ENCODE measurements around the gene ALDH1A1.

DNA sequence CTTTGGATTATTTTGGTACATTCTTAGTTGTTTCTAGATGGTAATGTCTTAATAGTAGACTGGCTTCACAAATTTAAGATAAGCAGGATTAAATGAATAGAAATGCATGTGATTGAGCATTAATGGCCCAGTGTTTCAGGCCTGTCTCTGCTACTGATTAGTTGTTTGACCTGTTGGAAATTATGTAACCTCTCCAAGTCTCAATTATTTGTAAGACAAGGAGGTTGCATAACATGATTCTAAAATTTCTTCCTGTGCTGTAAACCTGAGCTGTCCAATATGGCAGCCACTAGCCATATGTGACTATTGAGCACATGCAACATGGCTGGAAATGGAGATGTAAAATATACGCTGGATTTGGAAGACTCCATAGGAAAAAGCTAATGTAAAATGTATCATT lies 97.5 kb downstream of the ALDH1A1 start:
- TF ChIP-seq L3MBTL2 (conservative IDR thresholded peaks at IDR 0.05) (no peak), TARDBP (IDR thresholded peaks at IDR 0.05) (no peak), HDGF (IDR thresholded peaks at IDR 0.05; ENCODE audit: borderline replicate concordance) (no peak), CTBP1 (IDR thresholded peaks at IDR 0.05; ENCODE audit: borderline replicate concordance) (no peak), ARNT (IDR thresholded peaks at IDR 0.05) (no peak), SUZ12 (IDR thresholded peaks at IDR 0.05) (no peak), FOXM1 (IDR thresholded peaks at IDR 0.05; ENCODE audit: borderline replicate concordance) (no peak), SP1 (IDR thresholded peaks at IDR 0.05) (no peak), BHLHE40 (IDR thresholded peaks at IDR 0.05; ENCODE audit: borderline replicate concordance) (no peak), LEF1 (IDR thresholded peaks at IDR 0.05; ENCODE audit: borderline replicate concordance) (no peak), ZNF384 (IDR thresholded peaks at IDR 0.05) (no peak)
- TF ChIP-seq, protein P1, sequence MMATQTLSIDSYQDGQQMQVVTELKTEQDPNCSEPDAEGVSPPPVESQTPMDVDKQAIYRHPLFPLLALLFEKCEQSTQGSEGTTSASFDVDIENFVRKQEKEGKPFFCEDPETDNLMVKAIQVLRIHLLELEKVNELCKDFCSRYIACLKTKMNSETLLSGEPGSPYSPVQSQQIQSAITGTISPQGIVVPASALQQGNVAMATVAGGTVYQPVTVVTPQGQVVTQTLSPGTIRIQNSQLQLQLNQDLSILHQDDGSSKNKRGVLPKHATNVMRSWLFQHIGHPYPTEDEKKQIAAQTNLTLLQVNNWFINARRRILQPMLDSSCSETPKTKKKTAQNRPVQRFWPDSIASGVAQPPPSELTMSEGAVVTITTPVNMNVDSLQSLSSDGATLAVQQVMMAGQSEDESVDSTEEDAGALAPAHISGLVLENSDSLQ (IDR thresholded peaks at IDR 0.05): no peak
